H9 (cell line): ENCODE results near the gene OPTC. TPM values are rescaled to one million over a fixed set of nuclear protein-coding genes. Genes with fewer than 3 reads are reported as not detected.

Experiments used
- DNase-seq: peaks from one replicate; pipeline ENCODE4 v3.0.0-alpha.2; 2017
- H2AFZ ChIP-seq: one replicate; pipeline ENCODE4 v1.6.1; 2013; ENCODE audit warnings: mild to moderate bottlenecking, low read length, control low read depth, moderate library complexity
- H2AK5ac ChIP-seq: 2 replicates; pipeline ENCODE4 v1.6.1; 2013; ENCODE audit warnings: low read length, control low read depth, mixed read lengths; ENCODE audit not compliant: insufficient read length
- H2BK120ac ChIP-seq: one replicate; pipeline ENCODE4 v1.6.1; 2013; ENCODE audit warnings: low read depth, mild to moderate bottlenecking, low read length, control low read depth, inconsistent platforms; ENCODE audit not compliant: poor library complexity, severe bottlenecking
- H2BK12ac ChIP-seq: 2 replicates; pipeline ENCODE4 v1.6.1; 2013; ENCODE audit warnings: low read length, control low read depth, mixed read lengths, low read depth; ENCODE audit not compliant: insufficient read length
- H2BK15ac ChIP-seq: 2 replicates; pipeline ENCODE4 v1.6.1; 2013; ENCODE audit warnings: low read depth, low read length, control low read depth
- H2BK20ac ChIP-seq: one replicate; pipeline ENCODE4 v1.6.1; 2013; ENCODE audit warnings: low read depth, mild to moderate bottlenecking, low read length, control low read depth, inconsistent platforms; ENCODE audit not compliant: poor library complexity, severe bottlenecking
- H2BK5ac ChIP-seq: 2 replicates; pipeline ENCODE4 v1.6.1; 2013; ENCODE audit warnings: low read length, control low read depth, mixed read lengths; ENCODE audit not compliant: insufficient read length
- H3K14ac ChIP-seq: 2 replicates; pipeline ENCODE4 v1.6.1; 2013; ENCODE audit warnings: low read length, control low read depth; ENCODE audit not compliant: insufficient read depth
- H3K18ac ChIP-seq: 2 replicates; pipeline ENCODE4 v1.6.1; 2013; ENCODE audit warnings: low read depth, mild to moderate bottlenecking, mixed read lengths, low read length, control low read depth; ENCODE audit not compliant: insufficient read length
- H3K23ac ChIP-seq: 2 replicates; pipeline ENCODE4 v1.6.1; 2013; ENCODE audit warnings: low read length, control low read depth, mixed read lengths, low read depth; ENCODE audit not compliant: insufficient read length
- H3K23me2 ChIP-seq: 2 replicates; pipeline ENCODE4 v1.6.1; 2013; ENCODE audit warnings: low read depth, mild to moderate bottlenecking, mixed read lengths, low read length, control low read depth; ENCODE audit not compliant: insufficient read length, poor library complexity, severe bottlenecking
- H3K27ac ChIP-seq: 2 replicates; pipeline ENCODE4 v1.5.1; 2013; ENCODE audit warnings: low read length, control low read depth, mixed read lengths, low read depth; ENCODE audit not compliant: insufficient read length
- H3K27me3 ChIP-seq: 2 replicates; pipeline ENCODE4 v1.6.1; 2013; ENCODE audit warnings: low read length, control low read depth, inconsistent platforms; ENCODE audit not compliant: insufficient read depth
- H3K4ac ChIP-seq: 2 replicates; pipeline ENCODE4 v1.6.1; 2013; ENCODE audit warnings: low read depth, mild to moderate bottlenecking, control low read depth, inconsistent platforms, low read length, moderate library complexity
- H3K4me1 ChIP-seq: 2 replicates; pipeline ENCODE4 v1.6.1; 2013; ENCODE audit warnings: low read length, control low read depth, inconsistent platforms; ENCODE audit not compliant: insufficient read depth
- H3K4me2 ChIP-seq: 2 replicates; pipeline ENCODE4 v1.6.1; 2013; ENCODE audit warnings: low read length, control low read depth, mixed read lengths; ENCODE audit not compliant: insufficient read length, insufficient read depth
- H3K56ac ChIP-seq: 2 replicates; pipeline ENCODE4 v1.6.1; 2013; ENCODE audit warnings: low read depth, mild to moderate bottlenecking, mixed read lengths, low read length, control low read depth; ENCODE audit not compliant: insufficient read length
- H3K79me1 ChIP-seq: 2 replicates; pipeline ENCODE4 v1.6.1; 2013; ENCODE audit warnings: low read depth, mild to moderate bottlenecking, moderate library complexity, low read length, control low read depth, inconsistent platforms; ENCODE audit not compliant: insufficient read depth, poor library complexity, severe bottlenecking
- H3K79me2 ChIP-seq: 2 replicates; pipeline ENCODE4 v1.6.1; 2013; ENCODE audit warnings: low read length, control low read depth, inconsistent platforms; ENCODE audit not compliant: insufficient read depth
- H3K9ac ChIP-seq: 2 replicates; pipeline ENCODE4 v1.6.1; 2013; ENCODE audit warnings: low read length, control low read depth, mixed read lengths; ENCODE audit not compliant: insufficient read length; ENCODE audit errors: extremely low read depth
- H3K9me3 ChIP-seq: one replicate; pipeline ENCODE4 v1.6.1; 2013; ENCODE audit warnings: low read depth, low read length, inconsistent platforms; ENCODE audit not compliant: control insufficient read depth
- H3T11ph ChIP-seq: one replicate; pipeline ENCODE4 v1.6.1; 2013; ENCODE audit warnings: mild to moderate bottlenecking, low read length, control low read depth, inconsistent platforms
- H4K20me1 ChIP-seq: one replicate; pipeline ENCODE4 v1.6.1; 2013; ENCODE audit not compliant: control insufficient read depth, insufficient read length, insufficient read depth
- H4K5ac ChIP-seq: 2 replicates; pipeline ENCODE4 v1.6.1; 2013; ENCODE audit warnings: low read depth, mild to moderate bottlenecking, mixed read lengths, low read length, control low read depth; ENCODE audit not compliant: insufficient read length
- H4K8ac ChIP-seq: replicated peaks from 2 replicates; pipeline ENCODE4 v1.6.1; 2013; ENCODE audit warnings: low read length, control low read depth, mixed read lengths, low read depth; ENCODE audit not compliant: insufficient read length
- H4K91ac ChIP-seq: 2 replicates; pipeline ENCODE4 v1.6.1; 2013; ENCODE audit warnings: low read depth, mild to moderate bottlenecking, moderate library complexity, mixed read lengths, low read length, control low read depth; ENCODE audit not compliant: insufficient read length
- H3K27ac Mint-ChIP-seq, 3 experiments: 2 replicates in 2 of 3; 3 replicates in 1 of 3; pipeline ENCODE4 v1.8.0; 2020 to 2021; ENCODE audit warnings: mixed read lengths in 3 of 3, mild to moderate bottlenecking in 1 of 3, moderate library complexity in 1 of 3
- H3K27me3 Mint-ChIP-seq: 2 replicates; pipeline ENCODE4 v1.8.0; 2021; ENCODE audit warnings: low read depth, mild to moderate bottlenecking, moderate library complexity, mixed read lengths
- H3K36me3 Mint-ChIP-seq, 3 experiments: 2 replicates in 2 of 3; 3 replicates in 1 of 3; pipeline ENCODE4 v1.8.0; 2020 to 2021; ENCODE audit warnings: low read depth in 3 of 3, mixed read lengths in 3 of 3; ENCODE audit not compliant: insufficient read depth in 1 of 3
- H3K4me1 Mint-ChIP-seq, 2 experiments: 2 replicates each; pipeline ENCODE4 v1.8.0; 2020; ENCODE audit warnings: mixed read lengths in 2 of 2
- H3K4me3 Mint-ChIP-seq, 2 experiments: 2 replicates in 1 of 2; 3 replicates in 1 of 2; pipeline ENCODE4 v1.8.0; 2020 to 2021; ENCODE audit warnings: mild to moderate bottlenecking in 2 of 2, mixed read lengths in 2 of 2, moderate library complexity in 1 of 2
- H3K9me3 Mint-ChIP-seq, 2 experiments: 2 replicates in 1 of 2; 3 replicates in 1 of 2; pipeline ENCODE4 v1.8.0; 2020; ENCODE audit warnings: mild to moderate bottlenecking in 2 of 2, mixed read lengths in 2 of 2, moderate library complexity in 1 of 2
- WGBS: extraction: QIAGEN DNeasy Blood & Tissue Kit; methylation state at CpG from one replicate; pipeline ENCODE4 v1.1.7; 2013; ENCODE audit warnings: missing lambda C conversion rate, low lambda C conversion rate, mixed read lengths; ENCODE audit not compliant: insufficient read length; ENCODE audit errors: extremely low coverage; 5-methylcytosine and 5-hydroxymethylcytosine counted together
- total RNA-seq: library from RNA; stranded (reverse); gene quantifications from 2 replicates; pipeline ENCODE4 v1.2.1, GENCODE V29; 2021
- TF ChIP-seq, protein P1 (sequence below): fragments of 200-600 bp; sonication (generic); conservative IDR thresholded peaks from 3 replicates; pipeline ENCODE4 v1.8.0; 2021; ENCODE audit warnings: antibody characterized with exemption, mild to moderate bottlenecking

The OPTC gene
- total RNA-seq, 1 experiment from 2014 or later, result 1.1 TPM

DNA sequence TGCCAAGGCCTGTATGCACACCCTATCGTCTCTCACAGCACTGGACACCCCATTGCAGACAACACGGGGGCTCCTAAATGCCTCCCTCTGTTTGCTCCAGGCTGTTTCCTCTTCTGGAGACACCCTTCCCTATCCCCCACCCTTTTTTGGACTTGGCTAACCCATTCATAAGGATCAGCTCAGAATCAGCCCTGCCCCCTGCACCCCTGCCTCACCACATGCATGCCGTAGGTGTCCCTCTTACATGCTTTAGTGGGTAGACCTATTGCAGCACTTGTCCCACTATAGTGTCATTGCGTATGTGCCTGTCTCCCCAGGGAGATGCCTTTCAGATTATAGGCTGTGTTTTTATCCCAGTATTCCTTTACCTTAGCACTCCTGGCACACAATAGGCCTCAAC, 30.9 kb downstream of the OPTC start:
- Histone ChIP-seq H3K4ac (no peak overlapping the region), H3K18ac (no peak overlapping the region), H2AK5ac (no peak overlapping the region), H3K14ac (no peak overlapping the region), H4K91ac (no peak overlapping the region), H3K79me1 (no peaks in the 10 kb centered on the region), H2BK12ac (no peak overlapping the region), H2BK5ac (no peak overlapping the region), H4K20me1 (no peaks in the 10 kb centered on the region), H2AFZ (no peak overlapping the region), H3K27ac (no peak overlapping the region), H4K8ac (no peak overlapping the region), H3K79me2 (no peaks in the 10 kb centered on the region), H3T11ph (no peak overlapping the region), H3K27me3 (peaks cover 9% of the 10 kb centered on the region; the same call in 1 of the 2 replicates), H3K56ac (no peak overlapping the region), H2BK120ac (no peak overlapping the region), H3K23ac (no peak overlapping the region), H2BK20ac (no peak overlapping the region), H4K5ac (no peak overlapping the region), H3K4me2 (no peak overlapping the region), H3K23me2 (no peaks in the 10 kb centered on the region), H3K9me3 (no peaks in the 10 kb centered on the region), H3K4me1 (peaks cover 13% of the 10 kb centered on the region; the same call in 1 of the 2 replicates), H2BK15ac (no peak overlapping the region), H3K9ac (no peak overlapping the region)
- Mint-ChIP-seq H3K27ac (no peak overlapping the region), H3K4me1 (peaks cover 60 to 66% of the 10 kb centered on the region in 2 experiments), H3K27me3 (peaks cover 32% of the 10 kb centered on the region), H3K9me3 (no peaks in the 10 kb centered on the region; a peak in 1 of 5 replicates), H3K4me3 (no peak overlapping the region), H3K36me3 (no peaks in the 10 kb centered on the region)
- WGBS, result no CpG with 5 or more reads among the region's 4 CpGs
- TF ChIP-seq, protein P1, sequence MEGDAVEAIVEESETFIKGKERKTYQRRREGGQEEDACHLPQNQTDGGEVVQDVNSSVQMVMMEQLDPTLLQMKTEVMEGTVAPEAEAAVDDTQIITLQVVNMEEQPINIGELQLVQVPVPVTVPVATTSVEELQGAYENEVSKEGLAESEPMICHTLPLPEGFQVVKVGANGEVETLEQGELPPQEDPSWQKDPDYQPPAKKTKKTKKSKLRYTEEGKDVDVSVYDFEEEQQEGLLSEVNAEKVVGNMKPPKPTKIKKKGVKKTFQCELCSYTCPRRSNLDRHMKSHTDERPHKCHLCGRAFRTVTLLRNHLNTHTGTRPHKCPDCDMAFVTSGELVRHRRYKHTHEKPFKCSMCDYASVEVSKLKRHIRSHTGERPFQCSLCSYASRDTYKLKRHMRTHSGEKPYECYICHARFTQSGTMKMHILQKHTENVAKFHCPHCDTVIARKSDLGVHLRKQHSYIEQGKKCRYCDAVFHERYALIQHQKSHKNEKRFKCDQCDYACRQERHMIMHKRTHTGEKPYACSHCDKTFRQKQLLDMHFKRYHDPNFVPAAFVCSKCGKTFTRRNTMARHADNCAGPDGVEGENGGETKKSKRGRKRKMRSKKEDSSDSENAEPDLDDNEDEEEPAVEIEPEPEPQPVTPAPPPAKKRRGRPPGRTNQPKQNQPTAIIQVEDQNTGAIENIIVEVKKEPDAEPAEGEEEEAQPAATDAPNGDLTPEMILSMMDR, result no peak
- DNase-seq, result no peak
